Activated naive CD4-positive, alpha-beta T cell treated with anti-CD3 and anti-CD28 coated beads, Interleukin-2, amount 50 U/mL, for 16 hours (primary cell): ENCODE results near the gene CAMKV.
"Not testable (repeated sequence)": the region's sequence is repeated elsewhere in the genome, so short reads cannot be mapped to it uniquely, and the experiment has no call there.

ENCODE experiments used
- DNase-seq: peaks from one replicate; pipeline ENCODE4 v3.0.0-alpha.2; 2020

The CAMKV gene, protein sequence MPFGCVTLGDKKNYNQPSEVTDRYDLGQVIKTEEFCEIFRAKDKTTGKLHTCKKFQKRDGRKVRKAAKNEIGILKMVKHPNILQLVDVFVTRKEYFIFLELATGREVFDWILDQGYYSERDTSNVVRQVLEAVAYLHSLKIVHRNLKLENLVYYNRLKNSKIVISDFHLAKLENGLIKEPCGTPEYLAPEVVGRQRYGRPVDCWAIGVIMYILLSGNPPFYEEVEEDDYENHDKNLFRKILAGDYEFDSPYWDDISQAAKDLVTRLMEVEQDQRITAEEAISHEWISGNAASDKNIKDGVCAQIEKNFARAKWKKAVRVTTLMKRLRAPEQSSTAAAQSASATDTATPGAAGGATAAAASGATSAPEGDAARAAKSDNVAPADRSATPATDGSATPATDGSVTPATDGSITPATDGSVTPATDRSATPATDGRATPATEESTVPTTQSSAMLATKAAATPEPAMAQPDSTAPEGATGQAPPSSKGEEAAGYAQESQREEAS

DNA sequence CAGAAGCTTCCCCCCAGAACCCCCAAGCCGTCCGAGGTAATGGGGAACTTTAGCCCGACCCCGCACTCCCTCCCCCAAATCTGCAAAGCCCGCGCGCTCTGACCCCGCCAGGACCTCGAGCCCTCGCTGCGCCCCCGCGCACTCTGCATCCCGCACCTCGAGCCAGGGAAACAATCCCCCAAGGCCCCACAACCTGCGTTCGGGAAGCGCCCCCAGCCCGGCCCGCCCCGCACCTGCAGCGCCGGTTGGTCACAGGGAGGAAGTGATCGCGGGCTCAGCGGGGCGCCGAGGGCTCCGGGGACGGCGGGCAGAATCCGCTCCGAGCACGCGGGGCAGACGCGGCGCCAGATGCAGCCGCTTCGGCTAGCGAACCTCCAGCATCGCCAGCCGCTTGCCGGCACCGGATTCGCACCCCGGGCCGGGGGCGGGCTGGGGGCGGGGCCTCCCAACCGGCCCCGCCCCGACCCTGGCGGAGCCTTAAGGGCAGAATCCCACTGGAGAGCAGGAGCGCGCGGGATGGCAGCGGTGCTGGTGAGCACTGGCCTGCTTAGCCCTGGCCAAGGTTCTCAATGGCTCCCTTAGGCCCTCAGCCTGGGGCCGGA, at the start of gene CAMKV:
CAMKV (minus strand) TSS at position 382 of the 602 bp plus-strand sequence. CDS start 7,518 bp downstream, outside the sequence.
- peak; percentile 37 for DNase-seq

DNA sequence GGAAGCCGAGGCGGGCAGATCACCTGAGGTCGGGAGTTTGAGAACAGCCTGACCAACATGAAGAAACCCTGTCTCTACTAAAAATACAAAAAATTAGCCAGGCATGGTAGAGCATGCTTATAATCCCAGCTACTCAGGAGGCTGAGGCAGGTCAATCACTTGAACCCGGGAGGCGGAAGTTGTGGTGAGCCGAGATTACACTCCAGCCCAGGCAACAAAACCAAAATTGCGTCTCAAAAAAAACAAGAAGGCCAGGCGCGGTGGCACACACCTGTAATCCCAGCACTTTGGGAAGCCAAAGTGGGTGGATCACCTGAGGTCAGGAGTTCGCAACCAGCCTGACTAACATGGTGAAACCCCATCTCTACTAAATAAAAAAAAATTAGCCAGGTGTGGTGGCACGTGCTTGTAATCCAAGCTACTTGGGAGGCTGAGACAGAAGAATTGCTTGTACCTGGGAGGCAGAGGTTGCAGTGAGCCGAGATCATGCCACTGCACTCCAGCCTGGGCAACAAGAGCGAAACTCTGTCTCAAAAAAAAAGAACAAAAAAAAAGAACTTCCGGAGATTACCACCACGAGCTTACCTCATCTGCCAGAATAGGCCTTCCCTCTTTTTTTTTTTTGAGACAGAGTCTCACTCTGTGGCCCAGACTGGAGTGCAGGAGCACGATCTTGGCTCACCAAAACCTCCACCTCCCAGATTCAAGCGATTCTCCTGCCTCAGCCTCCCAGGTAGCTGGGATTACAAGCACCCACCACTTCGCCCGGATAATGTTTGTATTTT, 48.3 kb upstream of the CAMKV start:
- DNase-seq: not testable (repeated sequence)

DNA sequence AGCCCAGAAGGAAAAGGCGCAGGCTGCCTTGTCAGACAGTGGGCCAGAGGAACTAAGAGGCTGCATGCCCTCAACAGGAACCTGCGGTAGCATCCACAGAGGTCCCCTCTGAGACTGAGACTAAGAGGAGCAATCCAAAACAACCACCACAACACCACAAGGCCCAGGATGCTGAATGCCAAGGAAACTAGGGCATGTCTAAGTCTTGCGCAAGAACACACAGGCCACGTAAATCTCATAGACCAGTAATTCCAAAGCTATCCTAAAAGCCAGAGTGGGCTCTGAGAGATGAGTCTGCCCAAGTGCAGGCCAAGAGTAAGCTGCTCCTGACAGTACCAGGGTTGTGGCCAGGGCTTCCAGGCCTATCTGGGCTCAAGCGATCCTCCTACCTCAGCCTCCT, 47.0 kb upstream of the CAMKV start:
- DNase-seq: no peak

DNA sequence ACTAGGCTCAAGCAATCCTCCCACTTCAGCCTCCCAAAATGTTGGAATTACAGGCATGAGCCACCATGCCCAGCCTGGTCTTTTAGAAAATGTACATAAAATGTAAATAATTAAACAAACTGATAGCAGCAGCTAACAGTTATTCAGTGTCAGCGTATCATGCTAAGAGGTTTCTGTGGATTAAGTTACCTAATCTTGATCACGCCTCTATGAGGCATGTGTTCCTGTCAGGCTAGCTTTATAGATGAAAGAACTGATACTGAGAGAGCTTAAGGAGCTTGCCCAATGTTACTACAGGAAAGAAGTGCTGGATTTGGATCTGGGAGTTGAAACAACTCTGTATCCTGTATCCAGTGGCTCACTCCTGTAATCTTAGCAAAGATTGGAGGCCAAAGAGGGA, 45.2 kb upstream of the CAMKV start:
- DNase-seq: no peak

DNA sequence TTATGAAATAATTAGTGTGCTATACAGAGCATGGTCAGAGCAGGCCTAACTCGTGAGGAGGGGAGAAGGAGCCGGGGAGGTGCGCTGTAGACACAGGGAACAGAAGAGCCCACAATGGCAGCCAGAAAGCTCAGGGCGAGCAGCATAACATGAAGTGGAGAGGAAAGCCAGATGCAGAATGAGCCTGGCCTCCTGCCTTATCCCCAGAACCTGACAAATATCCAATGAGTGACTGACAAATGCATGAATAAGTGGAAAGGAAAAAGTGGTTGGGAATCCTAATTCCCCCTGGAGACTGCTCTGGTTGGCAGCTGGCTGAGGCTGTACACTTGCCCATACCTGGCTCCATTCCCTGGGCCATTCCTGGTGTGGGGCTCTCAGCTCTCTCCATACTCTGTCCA, 43.2 kb upstream of the CAMKV start:
- DNase-seq: no peak

DNA sequence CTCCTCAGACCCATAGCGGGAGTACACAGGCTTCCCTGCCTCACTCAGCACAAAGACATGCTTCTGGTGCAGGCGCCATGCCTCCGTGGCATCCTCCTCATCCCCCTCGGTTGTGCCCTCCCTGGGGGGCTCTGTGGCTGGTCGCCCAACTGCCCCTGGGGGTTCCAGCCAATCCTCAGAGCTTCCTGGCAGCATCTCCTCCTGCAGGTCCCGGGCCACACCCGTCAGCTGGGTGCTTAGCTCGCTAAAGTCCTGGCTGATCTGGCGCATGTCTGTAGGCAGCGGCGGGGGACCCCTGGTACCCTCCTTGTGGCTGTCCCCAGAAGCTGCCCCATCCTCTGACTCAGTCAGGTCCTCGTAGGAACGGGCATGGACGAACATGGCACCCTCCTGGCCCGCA, 41.9 kb upstream of the CAMKV start:
- DNase-seq: no peak

DNA sequence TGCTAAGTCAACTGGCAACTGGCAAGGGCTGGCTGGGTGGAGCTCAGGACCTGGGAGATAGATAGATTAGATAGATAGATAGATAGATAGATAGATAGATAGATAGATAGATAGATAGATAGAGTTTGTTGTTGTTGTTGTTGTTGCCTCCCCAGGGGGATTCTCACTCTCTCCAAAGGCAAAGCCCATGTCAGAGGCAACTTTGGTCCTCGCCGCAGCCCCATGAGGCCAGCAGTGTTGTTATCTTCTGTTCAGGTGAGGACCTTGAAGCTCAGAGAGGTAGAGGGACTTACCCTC, 41.4 kb upstream of the CAMKV start:
- DNase-seq: no peak

DNA sequence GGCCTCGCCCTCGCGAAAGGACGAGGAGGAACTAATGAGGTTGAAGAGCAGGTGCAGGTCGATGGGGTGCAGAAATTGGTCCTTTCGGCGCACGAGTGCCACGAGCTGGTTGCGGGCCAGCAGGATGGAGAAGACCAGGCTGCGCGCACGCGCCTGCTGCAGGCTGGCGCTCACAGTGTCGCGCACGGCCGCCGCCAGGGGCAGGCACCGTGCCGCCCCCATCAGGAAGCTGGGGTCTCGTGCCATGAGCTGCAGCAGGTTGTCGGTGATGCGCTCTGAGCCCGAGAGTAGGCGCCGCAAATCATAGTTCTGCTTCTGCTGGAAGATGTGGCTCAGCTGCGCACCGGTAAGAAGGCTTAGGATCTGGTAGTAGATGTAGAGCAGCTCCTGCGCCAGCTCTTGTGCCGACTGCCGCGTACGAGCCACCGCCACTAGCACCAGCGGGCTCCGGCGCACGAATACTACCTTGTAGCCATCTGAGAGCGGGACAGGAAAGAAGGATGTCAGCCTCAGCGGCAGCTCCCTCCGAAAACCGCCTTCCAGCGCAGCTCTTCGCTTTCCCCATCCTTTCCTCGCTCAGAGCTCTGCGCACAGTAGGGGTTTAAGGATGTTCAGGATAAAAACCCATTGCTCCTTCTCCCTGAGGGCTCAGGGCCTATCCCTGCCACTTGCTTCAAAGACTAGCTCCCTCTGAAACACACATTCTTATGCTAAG, 40.9 kb upstream of the CAMKV start:
- no peak for DNase-seq

DNA sequence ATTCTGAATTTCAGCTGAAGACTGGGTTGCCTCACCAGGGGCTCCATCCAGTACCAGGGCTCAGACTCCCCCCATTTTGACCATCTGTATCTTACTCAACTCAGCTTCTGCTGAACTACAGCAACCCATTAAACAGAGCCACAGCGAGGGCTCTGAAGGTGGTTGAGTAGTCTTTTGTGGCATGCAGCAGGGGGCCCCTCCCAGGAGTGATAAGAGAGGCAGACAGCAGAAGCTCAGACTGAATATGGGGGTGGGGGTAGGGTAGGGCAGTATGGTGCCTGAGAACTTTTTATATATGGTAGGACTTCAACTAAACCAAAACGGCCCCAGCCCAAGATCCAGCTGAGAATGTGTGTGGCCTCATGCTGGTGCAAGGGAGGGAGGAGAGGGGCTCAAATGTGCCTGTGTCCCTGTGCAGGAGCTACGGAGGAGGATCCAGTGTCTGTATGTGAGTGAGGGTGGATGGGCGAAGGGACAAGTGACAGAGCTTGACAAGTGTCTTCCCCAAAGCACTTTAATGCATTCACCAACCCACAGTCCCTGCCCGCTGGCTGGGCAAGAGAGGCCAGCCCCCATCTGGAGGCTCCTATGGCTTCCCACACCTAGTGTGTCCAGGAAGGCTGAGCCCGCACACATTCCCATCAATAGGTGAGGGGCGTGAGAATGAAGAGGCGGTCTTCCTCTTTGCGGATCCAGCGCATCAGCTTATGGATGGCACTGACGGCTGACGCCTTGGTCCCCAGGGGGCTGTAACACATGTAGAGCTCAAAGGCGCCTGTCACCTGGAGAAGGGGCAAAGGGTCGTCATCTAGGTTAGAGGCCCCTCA, 38.9 kb upstream of the CAMKV start:
- DNase-seq: no peak

DNA sequence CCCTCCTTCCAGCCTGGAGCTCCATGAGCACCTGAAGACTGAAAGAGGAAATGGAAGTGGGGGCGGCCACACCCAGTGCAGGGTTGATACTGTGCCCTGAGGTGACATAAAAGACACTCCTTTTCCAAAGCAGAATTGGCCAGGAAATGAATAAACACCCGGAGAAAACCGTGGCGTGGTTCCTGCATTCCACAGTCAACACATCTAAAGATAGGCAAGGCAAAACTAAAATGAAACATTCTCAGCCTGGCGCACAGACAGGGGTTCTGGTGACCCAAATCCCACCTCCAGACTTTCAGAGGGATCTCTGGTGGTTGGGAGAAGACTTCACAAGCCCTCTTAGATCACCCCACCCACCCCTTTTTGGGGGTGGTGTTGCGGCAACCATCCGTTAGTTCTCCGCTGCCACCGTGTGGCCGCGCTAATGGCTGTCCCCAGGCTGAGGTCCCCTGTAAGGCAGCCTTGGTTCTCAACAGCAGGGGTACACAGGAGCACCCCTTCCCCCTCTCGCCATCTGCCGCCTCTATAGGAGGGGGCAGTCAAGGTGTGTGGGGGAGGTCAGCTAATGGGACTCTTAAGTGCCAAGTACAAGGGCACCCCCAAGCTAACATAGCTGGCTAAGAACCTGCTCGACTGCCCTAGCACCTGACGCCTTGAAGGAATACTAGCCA, 36.5 kb upstream of the CAMKV start:
- peak; percentile 59 for DNase-seq

DNA sequence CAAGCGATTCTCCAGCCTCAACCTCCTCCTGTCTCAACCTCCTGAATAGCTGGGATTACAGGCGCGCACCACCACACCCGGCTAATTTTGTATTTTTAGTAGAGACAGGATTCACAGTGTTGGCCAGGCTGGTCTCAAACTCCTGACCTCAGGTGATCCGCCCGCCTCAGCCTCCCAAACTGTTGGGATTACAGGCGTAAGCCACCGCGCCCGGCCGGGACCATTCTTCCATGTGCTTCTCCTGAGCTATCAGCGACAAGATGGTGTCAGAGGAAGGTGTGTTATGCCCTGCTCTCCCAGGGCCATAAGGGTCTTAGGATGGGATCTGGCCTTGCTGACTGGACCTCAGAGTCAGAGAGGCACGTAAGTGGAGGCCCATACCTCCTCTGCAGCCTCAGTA, 34.7 kb upstream of the CAMKV start:
- DNase-seq: not testable (repeated sequence)

DNA sequence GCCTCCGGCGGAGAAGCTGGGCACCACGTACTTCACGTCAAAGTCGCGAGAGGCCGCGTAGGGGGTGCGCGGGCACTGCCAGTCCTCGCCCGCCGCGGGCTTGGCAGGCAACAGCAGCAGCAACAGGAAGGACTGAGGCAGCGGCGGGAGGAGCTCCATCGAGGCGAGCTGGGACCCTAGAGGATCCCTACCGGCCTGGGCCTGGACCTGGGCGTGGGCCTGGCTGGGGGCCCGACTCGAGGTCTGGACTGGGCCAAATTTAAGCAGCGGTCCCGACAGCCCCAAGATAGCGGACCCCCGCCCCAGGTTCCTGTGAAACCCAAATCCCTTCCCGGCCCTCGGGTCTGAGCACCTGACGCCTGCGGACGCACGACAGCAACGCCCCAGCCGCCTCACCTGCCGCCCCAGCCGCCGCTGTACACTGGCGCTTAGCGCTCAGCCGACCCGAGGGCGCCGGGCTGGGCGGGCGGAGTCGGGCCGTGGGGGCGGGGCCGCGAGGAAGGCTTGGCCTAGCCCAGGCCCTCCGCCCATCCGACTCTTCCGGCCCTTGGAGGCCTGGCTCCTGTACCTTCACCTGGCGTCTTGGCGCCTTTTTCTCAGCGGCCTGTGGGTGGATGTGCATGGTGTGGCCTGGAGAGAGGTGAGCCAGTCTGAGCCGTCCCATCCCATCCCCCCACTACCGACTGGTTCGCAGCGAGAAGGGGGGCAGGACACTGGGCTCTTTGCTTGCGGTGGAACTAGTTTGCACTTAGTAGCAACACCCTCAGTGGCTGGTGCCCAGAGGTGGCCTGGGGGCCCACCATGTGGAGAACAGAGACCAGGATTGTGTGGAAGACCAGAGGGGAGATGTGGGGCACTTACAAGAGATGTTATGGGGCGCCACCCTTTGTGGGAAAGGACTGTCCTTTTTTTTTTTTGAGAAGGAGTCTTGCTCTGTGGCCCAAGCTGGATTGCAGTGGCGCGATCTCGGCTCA, 34.0 kb upstream of the CAMKV start, which contains the start of gene MST1R:
MST1R (minus strand) TSS at position 423 of the 974 bp plus-strand sequence; CDS start at position 159, 264 bp downstream.
- DNase-seq: peak; percentile 83

DNA sequence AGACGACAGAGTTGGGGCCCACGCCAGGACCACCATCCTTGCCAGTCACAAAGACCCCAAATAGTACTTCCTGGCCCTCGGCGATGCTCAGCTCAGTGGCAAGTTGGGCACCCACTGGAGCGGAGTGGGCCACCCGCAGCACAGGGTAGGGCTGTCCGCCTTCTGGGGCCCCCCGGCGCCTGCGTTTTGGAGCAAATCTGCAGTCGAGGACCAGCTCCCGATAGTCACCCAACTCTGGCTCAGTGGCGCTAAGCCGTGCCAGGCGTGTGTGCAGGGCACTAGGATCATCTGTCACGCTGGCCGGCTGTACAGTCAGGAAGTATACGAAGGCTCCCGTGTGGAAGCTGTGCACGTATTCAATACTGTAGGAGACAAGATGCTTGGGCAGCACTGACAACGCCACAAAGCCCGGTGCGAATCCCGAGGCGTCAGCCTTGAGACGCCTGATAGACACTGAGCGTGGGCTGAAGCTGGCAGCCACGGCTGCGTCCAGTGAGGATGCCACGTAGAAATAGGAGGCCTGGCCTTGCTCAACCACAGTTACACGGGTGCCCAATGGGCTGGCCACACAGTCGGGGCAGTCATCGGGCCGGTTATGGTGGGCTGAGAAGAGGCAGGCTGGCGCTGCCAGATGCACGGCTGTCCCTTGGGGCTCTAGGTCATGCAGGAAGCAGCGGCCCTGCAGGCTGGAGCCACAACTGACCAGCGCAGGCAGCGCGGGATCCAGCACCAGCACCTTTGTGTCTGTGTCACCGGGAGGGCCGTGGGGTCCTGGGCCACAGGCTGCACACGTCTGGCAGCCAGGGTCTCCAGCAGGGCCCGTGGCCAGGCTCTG, 33.0 kb upstream of the CAMKV start:
- DNase-seq: no peak

DNA sequence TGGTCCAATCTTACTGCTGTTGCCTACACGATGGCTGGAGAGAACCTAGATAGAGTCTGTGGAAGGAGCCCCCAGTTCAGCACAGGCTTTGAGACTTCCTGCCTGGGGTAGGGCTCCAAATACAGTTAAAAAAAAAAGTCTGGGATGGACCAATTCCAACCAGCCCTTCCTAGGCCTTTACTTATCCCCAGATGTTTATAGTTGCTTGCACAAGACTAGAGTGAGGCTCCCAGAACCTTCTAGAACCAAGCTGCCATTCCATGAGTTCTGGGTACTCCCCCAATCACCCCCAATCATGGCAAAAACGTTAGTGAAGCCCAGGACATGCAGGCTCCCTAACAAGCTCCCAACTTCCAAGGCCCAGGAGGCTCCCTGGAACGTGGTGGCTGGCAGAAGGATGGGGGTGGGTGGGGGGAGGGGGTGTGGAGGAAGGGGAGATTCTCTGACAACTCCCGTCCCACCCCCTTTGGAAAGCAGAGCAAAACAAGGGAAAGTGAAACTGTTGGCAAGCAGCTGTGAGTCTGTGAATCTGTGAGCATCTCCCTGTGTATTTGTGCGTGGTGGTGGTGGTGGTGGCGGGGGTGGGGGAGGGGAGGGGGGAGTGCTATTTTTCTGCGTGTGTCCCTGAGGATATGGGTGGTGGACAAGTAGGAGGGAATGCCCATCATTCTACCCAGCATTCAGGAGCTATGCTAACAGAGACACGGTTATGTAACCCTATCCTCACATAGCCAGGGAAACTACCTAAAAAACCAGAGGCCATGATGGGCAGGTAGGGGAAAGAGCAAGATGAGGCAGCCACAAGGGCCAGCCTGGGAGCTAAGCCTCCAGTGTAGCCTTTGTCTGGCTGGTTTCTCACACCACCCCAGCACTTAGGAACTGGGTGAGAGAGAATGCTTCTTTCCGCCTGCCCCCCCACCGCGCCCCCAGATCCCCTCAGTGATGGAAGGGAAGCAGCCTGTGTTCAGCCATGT, 31.9 kb upstream of the CAMKV start:
- no peak for DNase-seq

DNA sequence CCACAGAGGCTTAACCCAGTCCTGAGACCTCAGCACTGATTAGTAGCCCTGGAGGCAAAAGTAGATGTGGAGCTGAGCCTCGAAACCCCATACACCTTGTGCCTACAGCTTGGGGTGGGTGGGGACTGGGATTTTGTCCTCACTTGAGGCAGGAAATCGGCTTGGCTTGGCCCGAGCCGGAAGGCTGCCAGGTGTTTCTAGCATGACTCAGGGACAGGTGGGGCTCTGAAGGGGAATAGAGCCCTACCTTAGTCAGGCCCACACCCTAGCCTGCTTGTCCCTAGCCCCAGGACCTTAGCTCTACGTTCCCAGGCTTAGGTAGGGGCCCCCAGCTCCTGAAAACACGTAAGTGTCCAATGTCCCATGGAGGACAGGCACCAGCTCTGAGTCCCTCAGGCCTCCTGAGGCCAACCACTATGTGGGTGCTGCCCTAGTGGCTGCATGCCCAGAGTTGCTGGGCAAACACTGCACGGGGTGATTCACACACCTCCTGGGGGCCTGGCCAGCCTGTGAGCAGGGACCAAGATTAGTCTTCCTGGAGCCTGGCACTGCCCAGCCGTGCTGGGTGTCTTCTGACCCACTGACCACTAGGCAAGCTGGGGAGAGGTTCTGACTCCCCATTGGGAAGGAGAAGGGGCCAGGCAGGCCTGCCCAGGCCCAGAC, 30.9 kb upstream of the CAMKV start:
- no peak for DNase-seq

DNA sequence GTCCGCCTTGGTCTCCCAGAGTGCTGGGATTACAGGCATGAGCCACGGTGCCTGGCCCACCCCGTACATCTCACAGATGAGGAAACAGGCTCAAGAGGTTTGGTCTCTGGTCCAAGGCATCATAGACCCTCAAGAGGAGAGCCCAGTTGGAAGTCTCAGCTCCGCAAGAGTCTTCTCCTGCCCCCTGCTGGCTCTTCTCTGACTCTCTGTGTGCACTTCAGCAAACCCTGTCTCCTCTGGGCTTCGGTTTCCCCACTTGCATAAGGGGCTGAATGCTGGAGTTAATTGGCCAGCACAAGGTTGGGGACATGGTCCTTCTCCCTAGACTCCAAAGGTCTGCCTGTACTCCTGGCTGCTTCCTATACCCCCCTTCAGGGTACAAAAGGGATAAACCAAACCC, 30.1 kb upstream of the CAMKV start:
- no peak for DNase-seq

DNA sequence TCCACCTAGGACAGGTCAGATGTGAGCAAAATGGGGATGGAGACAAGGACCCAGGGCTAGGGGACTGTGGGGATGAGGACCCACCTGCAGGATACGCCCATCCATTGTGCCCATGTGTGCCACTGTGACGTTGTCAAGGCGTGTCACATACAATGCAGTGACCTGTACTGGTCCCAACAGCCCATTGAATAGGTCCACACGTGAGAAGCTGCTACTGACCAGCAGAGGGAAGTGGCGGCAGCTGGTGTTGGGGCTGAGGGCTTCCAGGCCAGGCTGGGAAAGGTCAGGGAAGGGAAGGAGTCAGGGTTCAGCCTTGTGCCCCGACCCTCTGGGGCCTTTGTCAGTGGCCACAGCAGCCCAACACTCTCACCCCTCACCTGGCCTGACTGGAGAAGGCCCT, 29.3 kb upstream of the CAMKV start:
- no peak for DNase-seq
